Measurements from ENCODE around the gene SLC45A1. TPM values are rescaled to one million over a fixed set of nuclear protein-coding genes. Genes with fewer than 3 reads are reported as not detected.

The SLC45A1 gene
- total and polyA plus RNA-seq, 2 donors (not counting 1 experiment from before 2014, with no cell fraction given), result 0.54 to 0.64 TPM

- no peak overlapping the region for H3K27ac Mint-ChIP-seq
- Histone ChIP-seq H2AFZ (ENCODE audit: insufficient read depth, low read depth, low read length, poor library complexity, severe bottlenecking) (no peak overlapping the region), H3K4me3 (ENCODE audit: control extremely low read depth in 1 of 5, extremely low read depth in 1 of 5, insufficient read depth in 1 of 5, low read depth in 2 of 5, low read length in 4 of 5) (no peak overlapping the region), H3K79me2 (ENCODE audit: control insufficient read depth, insufficient read depth, low read length) (no peaks in the 10 kb centered on the region), H3K9me3 (ENCODE audit: control extremely low read depth in 1 of 3, control insufficient read depth in 2 of 3, insufficient read depth in 1 of 3, low read length in 2 of 3) (no peaks in the 10 kb centered on the region), H3K4me1 (ENCODE audit: control insufficient read depth in 2 of 2, insufficient read depth in 2 of 2, low read length in 2 of 2) (peaks cover under 1 to 3% of the 10 kb centered on the region in 2 donors), H3K36me3 (replicated peaks in 1 of 2; ENCODE audit: control extremely low read depth in 1 of 2, control insufficient read depth in 1 of 2, extremely low read depth in 1 of 2, insufficient read depth in 2 of 2, low read length in 1 of 2) (no peaks in the 10 kb centered on the region), H4K20me1 (ENCODE audit: control insufficient read depth, insufficient read depth, low read length, poor library complexity, severe bottlenecking) (no peaks in the 10 kb centered on the region), H3K4me2 (replicated peaks; ENCODE audit: low read depth, low read length, poor library complexity, severe bottlenecking) (no peak overlapping the region), H3K27ac (ENCODE audit: low read length in 2 of 2) (no peak overlapping the region), H3K9ac (ENCODE audit: low read length) (no peak overlapping the region), H3K27me3 (replicated peaks in 1 of 4; ENCODE audit: control extremely low read depth in 1 of 4, control insufficient read depth in 3 of 4, insufficient read depth in 4 of 4, low read length in 3 of 4) (peaks cover 0 to 43% (median 15%) of the 10 kb centered on the region in 4 experiments)
- no peak for TF ChIP-seq EZH2 (IDR thresholded peaks at IDR 0.05; ENCODE audit: borderline replicate concordance, insufficient read depth, low read depth, low read length, poor library complexity, severe bottlenecking)
- TF ChIP-seq CTCF (IDR thresholded peaks at IDR 0.05), result no peak
- ChIA-PET CTCF (interaction anchor here (1.8 kb wide), 1 partner anchor 297 kb away, joined by 6 read pairs; no protein-coding TSS in a partner anchor), POLR2A (interaction anchor here (0.6 kb wide), 1 partner anchor 383 kb away, joined by 5 read pairs; no protein-coding TSS in a partner anchor)
- H3K27me3 Mint-ChIP-seq, result peaks cover 37% of the 10 kb centered on the region
- DNase-seq (no peak), ATAC-seq (ENCODE audit: low read depth) (no peak)
- H3K9me3 Mint-ChIP-seq (ENCODE audit: insufficient read depth), result peaks cover 2% of the 10 kb centered on the region
- H3K4me1 Mint-ChIP-seq, result peaks cover under 1% of the 10 kb centered on the region
- WGBS (ENCODE audit: insufficient coverage), result 93% methylated on average over 14 of the region's 17 CpGs
- H3K4me3 Mint-ChIP-seq, result no peak overlapping the region
- intact Hi-C loops (cut with micrococcal nuclease), result no loop called here
Observed at GRCh38 chr1:8312235-8313218, 5.4 kb upstream of the SLC45A1 start.

- H3K9ac ChIP-seq (ENCODE audit: low read length), result no peak overlapping the region
- ChIA-PET CTCF (no interaction called here), POLR2A (no interaction called here)
- no peak overlapping the region for H3K4me2 ChIP-seq (replicated peaks; ENCODE audit: low read depth, low read length, poor library complexity, severe bottlenecking)
- Mint-ChIP-seq H3K4me1 (peaks cover 2% of the 10 kb centered on the region), H3K4me3 (no peak overlapping the region), H3K27me3 (peaks cover 37% of the 10 kb centered on the region), H3K27ac (no peak overlapping the region), H3K9me3 (ENCODE audit: insufficient read depth) (peaks cover 2% of the 10 kb centered on the region)
- H3K4me1 ChIP-seq (ENCODE audit: control insufficient read depth in 2 of 2, insufficient read depth in 2 of 2, low read length in 2 of 2), result peaks cover 5 to 8% of the 10 kb centered on the region in 2 donors
- no peaks in the 10 kb centered on the region for H3K36me3 ChIP-seq (replicated peaks in 1 of 2; ENCODE audit: control extremely low read depth in 1 of 2, control insufficient read depth in 1 of 2, extremely low read depth in 1 of 2, insufficient read depth in 2 of 2, low read length in 1 of 2)
- ATAC-seq (ENCODE audit: low read depth) (no peak), DNase-seq (no peak)
- TF ChIP-seq EZH2 (IDR thresholded peaks at IDR 0.05; ENCODE audit: borderline replicate concordance, insufficient read depth, low read depth, low read length, poor library complexity, severe bottlenecking) (no peak), CTCF (IDR thresholded peaks at IDR 0.05) (no peak)
- no peak overlapping the region for H3K27ac ChIP-seq (ENCODE audit: low read length in 2 of 2)
- 86% methylated on average over 6 of the region's 6 CpGs for WGBS (ENCODE audit: insufficient coverage)
- H3K9me3 ChIP-seq (ENCODE audit: control extremely low read depth in 1 of 3, control insufficient read depth in 2 of 3, insufficient read depth in 1 of 3, low read length in 2 of 3), result no peaks in the 10 kb centered on the region
- H4K20me1 ChIP-seq (ENCODE audit: control insufficient read depth, insufficient read depth, low read length, poor library complexity, severe bottlenecking), result no peaks in the 10 kb centered on the region
- no peaks in the 10 kb centered on the region for H3K79me2 ChIP-seq (ENCODE audit: control insufficient read depth, insufficient read depth, low read length)
- no peak overlapping the region for H3K4me3 ChIP-seq (ENCODE audit: control extremely low read depth in 1 of 5, extremely low read depth in 1 of 5, insufficient read depth in 1 of 5, low read depth in 2 of 5, low read length in 4 of 5)
- no peak overlapping the region for H2AFZ ChIP-seq (ENCODE audit: insufficient read depth, low read depth, low read length, poor library complexity, severe bottlenecking)
- intact Hi-C loops (cut with micrococcal nuclease), result no loop called here
- H3K27me3 ChIP-seq (replicated peaks in 1 of 4; ENCODE audit: control extremely low read depth in 1 of 4, control insufficient read depth in 3 of 4, insufficient read depth in 4 of 4, low read length in 3 of 4), result peaks cover 0 to 47% (median 16%) of the 10 kb centered on the region in 4 experiments
Observed at GRCh38 chr1:8313231-8313630, 4.7 kb upstream of the SLC45A1 start.
